ENCODE results near the gene COL11A1.
"Not testable (repeated sequence)": the region's sequence is repeated elsewhere in the genome, so short reads cannot be mapped to it uniquely, and the experiment has no call there.

COL11A1 gene

GRCh38 chr1:102833151-102833550 is 275.2 kb downstream of the COL11A1 start:
- DNase-seq, result no peak

GRCh38 chr1:102826706-102827105 is 281.6 kb downstream of the COL11A1 start:
- not testable (repeated sequence) for DNase-seq

Measured in T-helper 1 cell (primary cell).